Activated naive CD4-positive, alpha-beta T cell treated with anti-CD3 and anti-CD28 coated beads, Interleukin-2, amount 10 ng/mL, durations not matched to agents 7 days and 5 days (primary cell): ENCODE data around the gene IL1RN.

Experiments used
- CTCF ChIA-PET: fragments of 350-600 bp; sonication (Branson Sonifier 250); formaldehyde crosslinking; loops from one replicate; lab custom pipeline; 2021; ENCODE audit warnings: antibody characterized with exemption; lab: Charles Lee
- DNase-seq: peaks from one replicate; pipeline ENCODE4 v3.0.0-alpha.2; 2020
- H3K27ac Mint-ChIP-seq: one replicate; pipeline ENCODE4 v1.8.0; 2021; ENCODE audit warnings: mild to moderate bottlenecking, moderate library complexity, mixed read lengths
- H3K27me3 Mint-ChIP-seq: one replicate; pipeline ENCODE4 v1.8.0; 2021; ENCODE audit warnings: mild to moderate bottlenecking, mixed read lengths
- H3K36me3 Mint-ChIP-seq: one replicate; pipeline ENCODE4 v1.8.0; 2021; ENCODE audit warnings: mixed read lengths
- H3K4me1 Mint-ChIP-seq: one replicate; pipeline ENCODE4 v1.8.0; 2021; ENCODE audit warnings: mixed read lengths
- H3K4me3 Mint-ChIP-seq: one replicate; pipeline ENCODE4 v1.8.0; 2021; ENCODE audit warnings: mild to moderate bottlenecking, moderate library complexity, mixed read lengths
- H3K9me3 Mint-ChIP-seq: one replicate; pipeline ENCODE4 v1.8.0; 2021; ENCODE audit warnings: mixed read lengths

The IL1RN gene

DNA sequence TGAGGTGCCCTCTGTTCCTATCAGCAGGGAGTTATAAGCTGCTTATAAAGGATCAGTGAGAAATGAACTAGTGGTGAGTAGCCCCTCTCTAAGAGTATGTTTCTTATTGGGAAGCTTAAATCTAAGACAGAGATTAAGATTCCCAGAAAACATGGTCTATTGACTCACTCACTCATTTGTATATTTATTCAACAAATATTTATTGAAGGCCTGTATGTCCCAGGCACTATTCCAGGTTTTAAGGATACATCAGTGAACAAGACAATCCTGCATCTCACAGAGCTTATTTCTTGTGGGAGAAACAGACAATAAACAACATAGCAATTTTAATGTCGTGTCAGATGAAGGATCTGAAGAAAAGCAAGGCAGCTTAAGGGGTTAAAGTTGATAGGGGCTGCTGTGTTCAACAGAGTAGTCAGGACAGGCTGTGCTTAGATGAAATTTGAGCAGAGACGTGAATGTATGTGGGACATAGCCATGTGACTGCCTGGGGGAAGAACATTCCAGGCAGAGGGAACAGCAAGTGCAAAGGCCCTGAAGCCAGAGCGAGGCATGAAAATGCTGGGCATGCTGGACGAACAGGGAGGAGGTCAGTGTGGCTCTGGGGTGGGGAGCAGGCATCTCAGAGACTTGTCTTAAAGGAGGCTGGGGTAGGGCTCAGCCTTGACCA, 31.6 kb downstream of the IL1RN start:
- CTCF ChIA-PET, result interaction anchor here (1.5 to 3.5 kb wide), 4 partner anchors 16 to 211 kb away, joined by 3 to 31 read pairs (median 5); partner anchors contain the start of gene PSD4
- Mint-ChIP-seq H3K9me3 (no peaks in the 10 kb centered on the region), H3K4me1 (peaks cover 36% of the 10 kb centered on the region), H3K27ac (no peak overlapping the region), H3K4me3 (no peak overlapping the region), H3K27me3 (peaks cover 14% of the 10 kb centered on the region), H3K36me3 (peaks cover 4% of the 10 kb centered on the region)
- no peak for DNase-seq

- peaks cover 44% of the 10 kb centered on the region for H3K4me1 Mint-ChIP-seq
- H3K9me3 Mint-ChIP-seq, result no peaks in the 10 kb centered on the region
- H3K4me3 Mint-ChIP-seq, result no peak overlapping the region
- H3K36me3 Mint-ChIP-seq, result peaks cover 6% of the 10 kb centered on the region
- H3K27me3 Mint-ChIP-seq, result peaks cover 7% of the 10 kb centered on the region
- no peak overlapping the region for H3K27ac Mint-ChIP-seq
- CTCF ChIA-PET, result no interaction called here
- DNase-seq, result no peak
These were observed 32.9 kb downstream of the IL1RN start for GRCh38 chr2:113160248-113160647.

- Mint-ChIP-seq H3K36me3 (peaks cover 6% of the 10 kb centered on the region), H3K9me3 (no peaks in the 10 kb centered on the region), H3K27ac (no peak overlapping the region), H3K4me1 (peaks cover 46% of the 10 kb centered on the region), H3K4me3 (no peak overlapping the region), H3K27me3 (no peaks in the 10 kb centered on the region)
- DNase-seq, result no peak
- CTCF ChIA-PET, result no interaction called here
These were observed 33.6 kb downstream of the IL1RN start for GRCh38 chr2:113160962-113161361.

DNA sequence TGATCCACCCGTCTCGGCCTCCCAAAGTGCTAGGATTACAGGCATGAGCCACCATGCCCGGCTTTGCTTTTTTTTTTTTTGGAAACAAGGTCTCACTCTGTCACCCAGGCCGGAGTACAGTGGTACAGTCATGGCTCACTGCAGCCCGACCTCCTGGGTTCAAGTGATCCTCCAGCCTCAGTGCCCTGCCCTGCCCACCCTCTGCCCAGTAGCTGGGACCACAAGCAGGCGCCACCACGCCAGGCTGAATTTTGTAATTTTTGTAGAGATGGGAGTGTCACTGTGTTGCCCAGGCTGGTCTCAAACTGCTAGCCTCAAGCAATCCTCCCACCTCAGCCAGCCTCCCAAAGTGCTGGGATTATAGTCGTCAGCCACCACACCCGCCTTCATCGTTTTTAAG, 34.8 kb downstream of the IL1RN start:
- CTCF ChIA-PET, result interaction anchor here (1.0 to 1.7 kb wide), 3 partner anchors 13 to 82 kb away, joined by 3 to 9 read pairs (median 3); no protein-coding TSS in a partner anchor
- H3K4me1 Mint-ChIP-seq, result peaks cover 47% of the 10 kb centered on the region
- no peak for DNase-seq
- no peak overlapping the region for H3K27ac Mint-ChIP-seq
- peaks cover 6% of the 10 kb centered on the region for H3K36me3 Mint-ChIP-seq
- H3K4me3 Mint-ChIP-seq, result no peak overlapping the region
- H3K27me3 Mint-ChIP-seq, result no peaks in the 10 kb centered on the region
- no peaks in the 10 kb centered on the region for H3K9me3 Mint-ChIP-seq

- Mint-ChIP-seq H3K4me1 (peaks cover 53% of the 10 kb centered on the region), H3K4me3 (no peak overlapping the region), H3K9me3 (no peaks in the 10 kb centered on the region), H3K27me3 (no peaks in the 10 kb centered on the region), H3K36me3 (peaks cover 6% of the 10 kb centered on the region), H3K27ac (no peak overlapping the region)
- CTCF ChIA-PET, result interaction anchor here (1.0 to 1.7 kb wide), 3 partner anchors 12 to 83 kb away, joined by 3 to 9 read pairs (median 3); no protein-coding TSS in a partner anchor
- no peak for DNase-seq
These were observed 35.5 kb downstream of the IL1RN start for GRCh38 chr2:113162869-113163268.

DNA sequence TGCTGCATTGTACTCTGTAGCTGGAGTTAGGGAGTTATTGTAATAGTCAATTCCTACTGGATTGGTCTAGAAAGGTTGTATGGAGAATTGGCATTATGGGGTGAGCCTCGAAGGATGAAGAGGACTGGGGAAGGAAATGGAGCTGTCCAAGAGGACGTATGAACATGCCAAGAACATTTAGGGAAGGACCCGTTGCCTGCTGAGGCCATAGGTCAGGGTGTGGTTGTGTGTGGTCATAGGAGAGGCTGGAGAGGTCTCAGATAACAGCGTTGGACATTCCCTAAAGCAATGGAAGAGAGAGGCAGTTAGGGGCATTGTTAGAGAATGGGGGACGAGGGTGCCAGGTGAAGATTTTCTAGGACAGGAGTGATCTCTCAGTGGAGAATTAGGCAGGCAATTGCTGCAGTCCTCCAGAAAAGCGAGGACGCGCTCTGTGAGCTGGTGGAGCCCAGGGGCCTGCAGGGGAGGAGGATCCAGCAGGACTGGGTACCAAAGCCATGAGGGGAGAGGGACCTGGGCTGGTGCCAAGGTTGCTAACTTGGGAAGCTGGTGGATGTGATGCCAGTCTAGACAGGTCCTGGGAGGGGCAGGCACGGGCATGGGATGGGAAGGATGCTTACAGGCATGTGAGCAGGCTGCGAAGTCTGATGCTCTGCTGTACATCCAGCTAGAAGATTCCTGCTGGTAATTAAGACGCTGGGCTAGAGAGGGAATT, 37.0 kb downstream of the IL1RN start:
- peaks cover 6% of the 10 kb centered on the region for H3K36me3 Mint-ChIP-seq
- CTCF ChIA-PET, result interaction anchor here (1.1 to 2.6 kb wide), 4 partner anchors 8 to 84 kb away, joined by 3 to 10 read pairs (median 6); partner anchors contain the start of gene PSD4
- no peaks in the 10 kb centered on the region for H3K9me3 Mint-ChIP-seq
- DNase-seq, result no peak
- no peak overlapping the region for H3K27ac Mint-ChIP-seq
- no peaks in the 10 kb centered on the region for H3K27me3 Mint-ChIP-seq
- peaks cover 54% of the 10 kb centered on the region for H3K4me1 Mint-ChIP-seq
- H3K4me3 Mint-ChIP-seq, result no peak overlapping the region

GRCh38 chr2:113164930-113165585, 37.7 kb downstream of the IL1RN start:
- Mint-ChIP-seq H3K36me3 (peaks cover 11% of the 10 kb centered on the region), H3K9me3 (no peaks in the 10 kb centered on the region), H3K4me1 (peaks cover 58% of the 10 kb centered on the region), H3K27me3 (no peaks in the 10 kb centered on the region), H3K4me3 (no peak overlapping the region), H3K27ac (no peak overlapping the region)
- CTCF ChIA-PET, result interaction anchor here (0.9 to 2.6 kb wide), 6 partner anchors 8 to 85 kb away, joined by 3 to 10 read pairs (median 4); partner anchors contain the start of gene PSD4
- DNase-seq, result no peak

DNA sequence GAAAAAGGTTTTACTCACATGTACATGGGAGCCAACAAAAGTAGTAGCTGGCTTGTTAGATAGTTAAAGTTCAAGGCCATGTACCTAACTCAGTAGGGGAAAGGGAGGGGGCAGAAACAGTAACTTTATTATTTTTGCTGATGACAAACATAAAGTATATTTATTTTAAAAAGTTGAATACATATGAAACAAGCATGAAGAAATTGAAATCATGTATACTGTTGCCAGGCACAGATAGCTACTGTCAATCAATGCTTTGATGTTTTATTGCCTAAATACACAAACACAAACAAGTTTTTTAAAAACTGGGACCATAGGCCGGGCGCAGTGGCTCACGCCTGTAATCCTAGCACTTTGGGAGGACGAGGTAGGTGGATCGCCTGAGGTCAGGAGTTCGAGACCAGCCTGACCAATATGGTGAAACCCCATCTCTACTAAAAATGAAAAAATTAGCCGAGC, 38.8 kb downstream of the IL1RN start:
- no peaks in the 10 kb centered on the region for H3K27me3 Mint-ChIP-seq
- DNase-seq, result no peak
- H3K36me3 Mint-ChIP-seq, result peaks cover 14% of the 10 kb centered on the region
- peaks cover 66% of the 10 kb centered on the region for H3K4me1 Mint-ChIP-seq
- CTCF ChIA-PET, result interaction anchor here (1.6 kb wide), 1 partner anchor 14 kb away, joined by 4 read pairs; no protein-coding TSS in a partner anchor
- no peak overlapping the region for H3K4me3 Mint-ChIP-seq
- no peak overlapping the region for H3K27ac Mint-ChIP-seq
- peaks cover 2% of the 10 kb centered on the region for H3K9me3 Mint-ChIP-seq

DNA sequence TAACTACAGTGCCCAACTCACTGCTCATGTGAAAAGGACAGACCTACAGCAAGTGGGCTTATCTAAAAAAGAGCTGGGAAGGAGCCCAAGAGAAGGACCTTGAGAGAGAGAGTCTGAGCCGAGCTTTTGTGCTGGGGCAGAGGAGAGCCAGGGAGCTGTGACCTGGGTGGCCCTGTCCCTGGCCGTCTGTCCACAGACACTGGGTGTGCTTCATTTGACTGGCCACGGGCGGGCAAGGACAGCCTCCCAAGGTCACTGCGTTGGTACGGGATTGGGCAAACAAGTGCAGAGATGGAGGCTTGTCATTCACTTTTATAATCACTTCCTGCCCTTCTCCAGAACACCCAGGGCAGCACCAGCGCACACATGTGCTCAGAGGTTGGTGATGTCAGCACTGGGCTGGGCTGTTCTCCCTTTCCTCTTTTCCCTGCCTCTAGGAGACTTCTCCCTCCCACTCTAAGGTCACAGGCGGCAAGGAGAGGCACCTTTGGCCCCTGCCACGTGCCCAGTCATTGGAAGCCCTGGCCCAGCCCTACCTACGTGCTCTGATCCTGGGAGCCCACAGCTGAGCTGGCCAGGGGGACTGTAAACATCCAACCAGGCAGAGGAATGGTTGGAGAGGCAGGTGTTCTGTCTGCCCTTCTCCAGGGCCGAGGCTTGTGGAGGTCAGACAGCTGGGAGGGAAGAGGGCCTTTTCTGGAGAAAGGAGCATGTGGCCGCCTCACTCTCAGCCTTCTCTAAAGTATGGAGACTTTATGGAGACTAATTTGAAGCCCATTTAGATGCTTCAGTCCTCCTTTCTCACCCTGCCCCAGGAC, 39.9 kb downstream of the IL1RN start:
- Mint-ChIP-seq H3K4me3 (no peak overlapping the region), H3K9me3 (peaks cover 4% of the 10 kb centered on the region), H3K27ac (peak overlapping the region; percentile 96), H3K36me3 (peaks cover 16% of the 10 kb centered on the region), H3K4me1 (peaks cover 77% of the 10 kb centered on the region), H3K27me3 (no peaks in the 10 kb centered on the region)
- CTCF ChIA-PET, result interaction anchor here (1.1 to 1.5 kb wide), 3 partner anchors 37 to 87 kb away, joined by 3 to 4 read pairs (median 4); no protein-coding TSS in a partner anchor
- peak; percentile 60 for DNase-seq

GRCh38 chr2:113167962-113168340, 40.6 kb downstream of the IL1RN start:
- peaks cover 20% of the 10 kb centered on the region for H3K36me3 Mint-ChIP-seq
- DNase-seq, result no peak
- H3K4me3 Mint-ChIP-seq, result peak overlapping the region; percentile 24
- H3K27me3 Mint-ChIP-seq, result no peaks in the 10 kb centered on the region
- CTCF ChIA-PET, result interaction anchor here (0.7 to 1.5 kb wide), 4 partner anchors 10 to 88 kb away, joined by 3 to 4 read pairs (median 4); no protein-coding TSS in a partner anchor
- peaks cover 77% of the 10 kb centered on the region for H3K4me1 Mint-ChIP-seq
- H3K27ac Mint-ChIP-seq, result peak overlapping the region; percentile 96
- H3K9me3 Mint-ChIP-seq, result peaks cover 4% of the 10 kb centered on the region

GRCh38 chr2:113169002-113169530, 41.7 kb downstream of the IL1RN start:
- Mint-ChIP-seq H3K9me3 (peaks cover 4% of the 10 kb centered on the region), H3K36me3 (peaks cover 22% of the 10 kb centered on the region), H3K4me3 (peak overlapping the region; percentile 24), H3K27me3 (no peaks in the 10 kb centered on the region), H3K4me1 (peaks cover 84% of the 10 kb centered on the region), H3K27ac (peak overlapping the region; percentile 96)
- CTCF ChIA-PET, result interaction anchor here (1.0 to 1.5 kb wide), 3 partner anchors 33 to 89 kb away, joined by 3 to 4 read pairs (median 3); no protein-coding TSS in a partner anchor
- peak; percentile 69 for DNase-seq

- Mint-ChIP-seq H3K27me3 (no peaks in the 10 kb centered on the region), H3K9me3 (peaks cover 4% of the 10 kb centered on the region), H3K4me1 (peaks cover 80% of the 10 kb centered on the region), H3K4me3 (no peak overlapping the region), H3K36me3 (peaks cover 22% of the 10 kb centered on the region), H3K27ac (peak overlapping the region; percentile 96)
- no peak for DNase-seq
- CTCF ChIA-PET, result interaction anchor here (1.0 kb wide), 1 partner anchor 33 kb away, joined by 3 read pairs; no protein-coding TSS in a partner anchor
These were observed 42.2 kb downstream of the IL1RN start for GRCh38 chr2:113169586-113169985.
